HG02571 (cell line): Measurements from ENCODE around the gene ARID1B.
A peak's percentile ranks its signal among the peaks of the same experiment; 100 is the strongest.

Source experiments
- ATAC-seq: cut with Tn5 transposase; IDR thresholded peaks from one replicate; pipeline ENCODE4 v1.9.1; 2021; ENCODE audit warnings: mild to moderate bottlenecking, moderate library complexity; ENCODE audit not compliant: unreplicated experiment

The ARID1B gene

DNA sequence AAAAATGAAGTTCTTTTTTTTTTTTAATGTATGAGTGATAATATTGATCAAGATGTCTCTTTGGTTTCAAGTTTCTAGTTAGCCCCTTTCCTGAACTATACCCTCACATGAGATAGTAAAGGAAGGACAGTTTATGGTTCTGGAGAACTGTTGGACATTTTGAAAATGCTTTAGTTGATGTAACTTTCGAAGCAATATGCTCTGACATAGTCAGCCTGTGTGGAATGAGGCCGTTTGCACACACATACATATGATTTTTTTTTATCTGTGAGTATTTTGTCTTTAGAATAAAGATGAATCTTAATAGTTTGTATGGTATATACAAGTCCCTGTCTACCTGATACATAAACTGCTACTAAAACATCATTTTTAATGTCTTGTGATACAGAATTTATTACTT lies 177.0 kb downstream of the ARID1B start:
- ATAC-seq = no peak

DNA sequence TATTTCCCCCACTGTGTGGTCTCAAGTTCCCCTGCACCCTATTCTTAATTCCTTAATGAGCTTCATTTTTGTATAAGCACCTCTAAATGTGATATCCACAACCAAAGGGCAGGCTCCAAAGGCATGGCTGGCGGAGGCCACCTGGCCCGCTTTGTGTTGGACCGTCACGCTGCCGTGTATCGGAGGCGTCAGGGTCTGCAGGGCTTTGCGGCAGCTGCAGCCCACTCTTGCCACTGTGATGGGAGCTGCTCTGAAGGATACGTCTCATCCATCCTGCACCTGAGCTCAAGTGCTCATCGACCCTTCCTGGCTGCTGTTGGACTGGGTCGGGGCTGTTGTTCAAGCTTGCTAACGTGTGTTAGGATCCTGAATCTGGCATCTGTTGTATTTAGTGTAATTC lies 177.6 kb downstream of the ARID1B start:
- no peak for ATAC-seq

DNA sequence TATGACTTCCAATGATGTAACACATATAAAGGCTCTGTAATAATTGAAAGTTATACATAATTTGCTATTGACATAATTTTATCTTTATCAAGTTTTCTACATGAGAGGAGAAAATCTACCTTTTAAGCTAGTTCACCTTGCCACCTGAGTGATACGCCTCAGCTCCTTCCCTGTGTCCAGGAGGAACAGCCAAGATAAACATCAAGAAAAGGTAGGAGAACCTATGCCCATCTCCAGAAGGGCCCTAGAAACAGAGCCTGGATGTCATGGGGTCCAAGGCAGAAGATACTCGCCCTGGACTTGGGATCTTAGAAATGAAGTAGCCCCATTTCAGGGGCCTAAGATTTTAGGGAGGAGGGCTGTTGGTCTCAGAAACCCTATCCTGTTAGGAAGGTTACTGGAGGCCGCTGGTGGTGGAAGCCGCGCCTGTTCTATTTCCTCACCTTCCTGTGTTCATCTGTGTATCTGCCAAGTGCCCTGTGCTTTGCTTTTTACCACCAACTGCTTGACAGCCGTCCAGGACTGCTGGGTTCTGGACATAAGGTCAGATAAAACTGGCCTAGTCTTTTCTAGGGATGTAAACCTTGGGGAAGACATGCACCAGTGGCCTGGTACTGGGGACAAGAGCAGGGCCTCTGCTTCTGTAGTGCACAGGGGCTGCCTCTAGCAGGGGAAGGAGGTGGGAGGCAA lies 178.5 kb downstream of the ARID1B start:
- no peak for ATAC-seq

DNA sequence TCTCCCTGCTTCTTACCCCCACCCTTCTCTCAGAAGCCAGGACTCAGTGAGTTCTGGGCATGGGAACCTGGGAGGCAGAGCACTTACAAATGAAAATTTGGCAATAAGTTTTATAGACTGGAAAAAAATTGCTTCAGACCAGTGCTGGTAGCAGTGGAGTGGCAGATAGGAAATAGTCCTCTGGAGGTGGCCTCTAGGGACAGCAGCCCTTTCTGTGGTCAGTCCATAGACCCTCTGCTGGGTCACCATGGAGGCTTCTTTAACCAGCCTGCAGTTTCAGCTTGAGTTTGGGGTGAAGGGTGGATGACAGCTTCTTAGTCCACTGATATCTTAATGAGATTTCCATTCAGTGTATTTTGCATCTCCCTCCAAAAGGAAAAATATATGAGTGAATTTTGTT lies 179.1 kb downstream of the ARID1B start:
- no peak for ATAC-seq

DNA sequence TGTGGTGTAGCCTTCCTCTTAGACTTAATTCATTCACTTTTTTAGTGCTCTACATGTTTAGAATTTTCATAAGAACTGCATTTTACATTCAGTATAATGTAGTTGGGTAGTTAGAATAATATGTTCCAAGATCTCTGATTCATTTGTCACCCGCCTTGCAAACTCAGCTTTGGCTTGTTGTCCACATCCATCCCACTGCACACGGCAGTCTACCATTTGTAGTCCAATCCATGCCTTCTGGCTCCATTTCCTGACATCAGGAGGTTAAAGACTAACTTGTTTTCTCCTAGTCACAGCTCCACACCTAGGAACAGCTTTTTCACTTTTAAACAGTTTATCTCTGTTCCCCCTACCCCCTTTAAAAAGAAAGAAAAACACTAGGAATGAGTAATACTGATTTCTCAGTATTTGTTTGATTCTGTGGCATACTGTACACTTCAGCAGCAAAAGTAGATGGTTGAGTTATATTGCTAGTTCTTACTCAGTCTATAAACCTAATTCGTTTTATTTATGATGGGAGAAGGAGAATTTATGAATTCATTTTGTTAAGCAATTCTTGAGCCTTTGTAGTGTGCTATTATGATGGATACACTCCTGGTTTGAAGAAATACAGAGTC lies 180.9 kb downstream of the ARID1B start:
- ATAC-seq = peak; percentile 64

DNA sequence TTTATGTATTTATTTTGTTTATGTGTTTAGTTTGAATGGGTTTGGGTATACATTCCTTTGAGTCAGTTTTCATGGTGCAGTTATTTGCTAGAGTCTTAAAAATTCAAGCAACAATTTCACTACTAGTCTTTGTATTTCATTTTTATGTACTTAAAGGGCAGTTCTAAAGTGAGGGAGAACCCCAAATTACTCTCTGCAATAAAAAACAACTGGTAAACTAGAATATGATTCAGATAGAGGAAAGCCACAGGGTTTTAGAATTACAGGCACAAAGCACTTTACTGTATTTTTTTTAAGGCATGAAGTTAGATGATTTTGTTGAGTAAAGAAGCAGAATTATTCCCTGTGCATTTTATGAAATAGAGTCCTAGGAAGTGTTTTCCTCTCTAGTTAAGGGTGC lies 183.3 kb downstream of the ARID1B start:
- ATAC-seq = no peak

DNA sequence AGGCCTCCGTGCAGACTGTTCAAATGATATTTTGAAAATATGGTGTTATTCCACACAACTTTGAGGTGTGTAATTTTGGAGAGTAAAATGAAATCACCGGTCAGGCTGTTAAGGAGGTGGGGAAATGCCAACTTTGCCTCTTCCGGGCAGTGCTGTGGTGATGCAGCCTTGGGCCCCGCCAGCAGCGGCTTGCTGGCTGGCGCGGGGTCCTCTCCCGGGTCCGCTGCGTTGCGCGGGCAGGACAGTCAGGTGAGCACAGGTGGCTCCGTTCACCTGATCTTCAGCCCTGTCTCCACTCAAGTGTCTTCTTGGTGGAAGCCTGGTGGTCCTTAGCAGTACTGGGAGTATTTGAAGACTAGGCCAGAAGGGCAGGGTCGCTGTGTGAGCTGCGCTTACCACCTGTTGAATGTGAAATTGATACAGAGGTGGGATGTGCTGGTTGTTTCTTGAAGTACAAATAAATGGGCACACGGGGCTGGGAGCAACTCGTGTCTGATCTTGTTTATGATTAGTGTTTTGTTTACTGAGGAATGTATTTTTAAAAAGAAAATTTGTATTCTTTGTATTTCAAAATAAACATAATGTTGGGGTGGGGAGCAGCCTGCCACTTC lies 184.2 kb downstream of the ARID1B start:
- no peak for ATAC-seq

DNA sequence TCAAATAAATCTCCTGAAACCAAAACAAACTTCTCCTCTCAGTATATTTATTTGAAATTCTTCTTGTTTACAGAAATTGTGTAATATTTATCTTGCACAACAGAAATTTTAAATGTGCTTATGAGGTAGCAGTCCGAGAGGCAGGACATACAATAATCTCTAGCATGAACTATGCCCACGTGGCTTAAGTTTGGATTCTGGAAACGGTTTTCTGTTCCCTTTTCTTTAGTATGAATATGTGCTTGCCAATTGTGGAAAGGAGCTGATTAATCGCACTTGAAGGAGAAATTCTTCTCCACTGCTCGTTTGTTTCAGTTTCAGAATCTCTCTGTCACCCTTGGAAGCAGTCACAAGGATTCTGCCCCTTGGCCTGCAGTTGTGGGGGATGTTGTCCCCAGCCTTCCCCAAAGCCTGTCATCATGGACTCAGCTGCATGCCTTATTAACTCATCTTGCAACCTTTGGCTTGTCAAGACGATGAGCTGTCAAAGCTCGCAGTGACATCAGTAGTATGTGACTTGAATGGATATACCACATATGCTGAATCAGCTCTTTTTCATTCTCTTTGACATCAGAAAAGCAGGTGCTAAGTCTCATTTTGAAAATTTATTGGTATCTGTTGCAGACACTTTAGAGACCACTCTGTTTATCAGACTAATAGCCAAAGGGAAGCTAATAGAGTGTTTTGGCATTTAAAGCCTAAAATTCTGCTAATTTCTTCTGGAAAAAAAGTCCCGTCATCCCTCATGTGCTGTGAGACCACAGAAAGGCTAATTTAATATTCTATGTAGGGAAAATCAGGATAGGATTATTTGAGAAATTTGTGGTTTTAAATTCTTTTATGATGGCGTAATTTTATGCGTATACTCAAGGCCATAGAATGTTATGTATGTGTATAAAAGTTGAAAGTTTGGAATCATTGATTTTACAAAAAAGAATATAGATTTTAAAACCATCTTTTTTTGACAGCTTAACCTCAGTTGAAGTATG lies 186.8 kb downstream of the ARID1B start:
- no peak for ATAC-seq

DNA sequence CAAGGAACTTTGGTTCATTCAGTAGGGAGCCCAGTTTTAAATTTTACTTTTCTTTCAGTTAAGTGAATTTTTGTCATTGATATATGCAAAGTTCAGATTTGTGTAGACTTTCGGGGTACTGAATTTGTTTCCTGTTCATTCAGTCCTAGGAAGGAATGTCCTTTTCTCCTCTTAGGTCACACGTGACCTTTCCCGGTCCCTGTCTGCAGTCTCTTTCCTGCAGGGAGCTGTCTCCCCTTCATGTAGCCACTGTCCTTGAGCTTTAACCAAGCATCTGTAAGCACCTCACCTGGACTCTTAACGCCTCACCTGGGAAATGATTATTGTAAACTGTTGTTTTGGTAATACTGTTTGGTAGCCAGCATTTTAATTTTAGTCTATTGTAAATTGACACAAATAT lies 190.7 kb downstream of the ARID1B start:
- no peak for ATAC-seq

DNA sequence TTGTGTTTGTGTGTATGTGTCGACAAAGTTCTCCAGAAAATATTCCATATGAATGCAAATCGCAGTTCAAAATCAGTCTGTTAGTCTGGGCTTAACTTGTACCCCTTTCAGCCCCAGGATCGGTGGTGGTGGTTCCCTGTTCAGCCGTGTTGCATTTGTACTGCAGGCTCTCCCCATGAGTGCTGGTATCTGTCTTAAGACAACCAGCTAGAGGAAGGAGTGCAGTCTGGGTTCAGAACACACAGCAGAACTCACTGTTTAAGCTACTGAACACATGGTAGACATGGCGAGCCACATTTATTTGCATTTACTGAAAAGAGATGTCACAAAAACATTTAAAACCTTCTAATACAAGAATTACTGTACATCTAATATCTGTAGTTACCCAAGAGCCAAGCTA lies 192.1 kb downstream of the ARID1B start:
- no peak for ATAC-seq

DNA sequence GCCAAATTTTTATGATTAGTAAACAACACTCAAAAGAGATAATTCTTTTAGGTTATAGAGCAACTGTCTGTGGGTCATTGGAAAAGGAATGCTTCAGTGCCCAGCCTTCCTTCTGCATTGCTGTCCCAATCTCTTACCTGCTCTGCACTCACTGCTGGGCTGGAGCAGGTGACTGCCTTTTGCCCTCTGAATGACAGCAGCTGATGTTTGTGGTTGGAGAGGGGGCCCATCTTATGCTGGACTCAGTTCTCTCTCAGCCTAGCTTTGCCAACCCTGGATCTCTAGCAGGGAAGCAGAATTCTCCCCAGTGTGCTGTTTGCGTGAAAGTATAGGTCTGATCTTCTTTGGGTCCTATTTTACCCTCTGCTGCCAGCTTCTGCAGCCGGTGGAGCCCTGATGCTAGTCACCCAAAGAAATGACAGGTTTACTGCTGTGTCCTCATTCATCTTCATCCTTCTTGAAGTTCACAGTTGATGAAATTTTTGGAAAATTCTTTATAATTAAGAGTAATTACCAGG lies 193.5 kb downstream of the ARID1B start:
- ATAC-seq = no peak

DNA sequence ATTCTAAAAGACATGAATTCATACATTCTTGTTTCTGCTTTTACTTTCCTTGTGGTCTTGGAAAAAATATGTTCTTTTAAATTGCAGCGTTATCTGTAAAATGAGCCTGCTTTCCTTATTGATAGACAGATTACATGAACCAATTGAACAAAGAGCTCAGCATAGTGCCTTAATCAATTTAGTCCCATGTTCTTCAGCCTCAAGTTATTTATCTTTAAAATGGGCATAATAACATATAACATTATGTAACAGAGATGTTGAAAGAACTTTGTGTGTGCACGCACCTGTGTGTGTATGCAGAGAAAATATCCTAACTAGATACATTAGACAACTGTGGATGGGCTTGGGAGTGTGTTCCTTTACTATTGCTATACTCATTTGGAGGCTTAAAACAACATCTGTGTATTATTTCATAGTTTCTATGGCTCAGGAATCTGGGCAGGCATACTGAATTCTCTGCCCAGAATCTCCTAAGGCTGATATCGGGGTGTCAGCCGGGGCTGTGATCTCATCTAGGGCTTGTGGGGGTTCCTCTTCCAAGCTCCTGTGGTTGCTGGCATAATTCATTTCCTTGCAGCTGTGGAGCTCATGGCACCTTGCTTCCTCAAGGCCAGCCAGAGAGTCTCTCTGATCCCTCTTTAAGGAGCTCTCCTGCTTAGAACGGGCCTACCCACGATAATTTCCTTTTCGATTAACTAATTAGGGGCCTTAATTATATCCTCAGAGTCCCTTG lies 194.1 kb downstream of the ARID1B start:
- ATAC-seq = no peak

DNA sequence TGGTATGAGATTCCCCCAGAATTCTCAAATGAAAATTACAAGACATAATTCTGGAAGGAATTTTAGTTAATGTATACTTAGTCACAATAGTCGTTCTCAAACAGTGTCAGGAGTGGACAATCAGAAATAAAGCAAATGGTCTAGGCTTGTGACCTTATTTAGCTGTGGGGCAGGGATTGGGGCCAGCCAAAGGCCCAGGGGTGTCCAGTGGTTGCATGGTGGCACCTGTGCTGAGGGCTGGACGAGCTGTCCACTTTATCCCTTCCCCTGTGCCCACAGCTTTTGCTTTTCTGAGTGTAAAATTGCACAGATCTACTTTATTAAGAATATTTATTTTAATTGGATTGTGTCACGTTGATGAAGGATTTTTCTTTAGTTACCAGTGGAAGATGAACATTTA lies 195.0 kb downstream of the ARID1B start:
- no peak for ATAC-seq

DNA sequence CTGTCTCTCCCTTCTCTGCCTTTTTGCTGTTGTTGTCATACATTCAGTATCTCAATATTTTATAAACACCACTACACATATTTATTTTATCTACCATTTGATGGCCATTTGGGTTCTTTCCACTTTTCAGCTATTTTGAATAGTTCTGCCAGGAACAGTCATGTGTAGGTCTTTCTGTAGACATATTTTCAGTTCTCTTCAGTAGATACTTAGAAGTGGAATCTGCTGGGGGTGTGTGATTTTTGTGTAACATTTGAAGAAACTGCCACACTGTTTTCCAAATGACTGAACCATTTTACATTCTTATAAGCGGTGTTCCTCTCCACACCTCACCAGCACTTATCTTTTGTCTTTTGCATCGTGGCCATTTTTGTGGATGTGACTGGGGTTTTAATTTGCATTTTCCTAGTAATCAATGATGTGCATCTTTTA lies 197.7 kb downstream of the ARID1B start:
- ATAC-seq = no peak

DNA sequence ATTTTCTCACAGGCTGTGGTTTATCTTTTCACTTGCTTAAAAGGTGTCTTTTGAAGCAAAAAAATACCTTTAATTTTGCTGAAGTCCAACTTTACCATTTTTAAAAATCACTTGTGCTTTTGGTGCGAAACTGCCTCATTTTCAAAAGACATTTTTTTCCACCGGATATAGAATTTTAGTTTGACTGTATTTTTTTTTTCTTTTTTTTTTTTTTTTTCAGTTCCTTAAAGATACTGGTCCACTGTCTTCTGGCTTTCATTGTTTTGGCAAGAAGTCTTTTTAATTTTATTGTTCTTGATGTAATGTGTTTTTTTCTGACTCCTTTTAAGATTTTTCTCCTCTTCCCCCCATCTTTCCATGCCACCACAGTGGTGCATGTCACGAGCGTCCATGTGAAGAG lies 198.2 kb downstream of the ARID1B start:
- ATAC-seq = no peak

DNA sequence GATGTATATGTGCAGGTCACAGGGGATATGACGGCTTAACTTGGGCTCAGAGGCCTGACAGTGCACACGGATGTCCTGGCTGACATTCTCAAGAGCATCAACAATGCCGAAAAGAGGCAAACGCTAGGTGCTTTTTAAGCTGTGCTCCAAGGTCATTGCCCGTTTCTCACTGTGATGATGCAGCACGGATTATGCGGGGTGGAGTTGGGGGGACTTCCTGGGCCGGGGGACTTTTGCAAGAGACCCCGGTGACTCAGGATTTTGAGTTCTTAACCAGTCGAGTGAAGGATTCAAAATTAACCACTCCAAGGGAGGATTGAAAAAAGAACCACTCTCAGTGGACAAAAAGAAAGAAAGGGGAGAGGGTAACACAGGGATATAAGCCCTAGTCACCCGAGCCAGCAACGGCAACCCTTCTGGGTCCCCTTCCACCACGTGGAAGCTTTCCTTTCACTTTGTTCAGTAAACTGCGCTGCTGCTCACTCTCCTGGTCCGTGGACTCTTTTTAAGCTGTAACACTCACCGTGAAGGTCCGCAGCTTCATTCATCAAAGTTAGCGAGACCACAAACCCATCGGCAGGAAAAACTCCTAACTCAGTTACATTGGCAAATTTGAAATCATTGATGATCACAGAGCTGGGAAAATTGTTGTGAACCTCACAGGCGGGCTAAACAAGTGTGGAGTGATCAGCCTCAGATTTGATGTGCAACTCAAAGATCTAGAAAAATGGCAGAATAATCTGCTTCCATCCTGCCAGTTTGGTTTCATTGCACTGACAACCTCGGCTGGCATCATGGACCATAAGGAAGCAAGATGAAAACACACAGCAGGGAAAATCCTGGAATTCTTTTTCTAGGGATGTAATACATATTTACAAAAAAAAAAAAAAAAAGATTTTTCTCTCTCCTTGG lies 199.3 kb downstream of the ARID1B start:
- no peak for ATAC-seq

DNA sequence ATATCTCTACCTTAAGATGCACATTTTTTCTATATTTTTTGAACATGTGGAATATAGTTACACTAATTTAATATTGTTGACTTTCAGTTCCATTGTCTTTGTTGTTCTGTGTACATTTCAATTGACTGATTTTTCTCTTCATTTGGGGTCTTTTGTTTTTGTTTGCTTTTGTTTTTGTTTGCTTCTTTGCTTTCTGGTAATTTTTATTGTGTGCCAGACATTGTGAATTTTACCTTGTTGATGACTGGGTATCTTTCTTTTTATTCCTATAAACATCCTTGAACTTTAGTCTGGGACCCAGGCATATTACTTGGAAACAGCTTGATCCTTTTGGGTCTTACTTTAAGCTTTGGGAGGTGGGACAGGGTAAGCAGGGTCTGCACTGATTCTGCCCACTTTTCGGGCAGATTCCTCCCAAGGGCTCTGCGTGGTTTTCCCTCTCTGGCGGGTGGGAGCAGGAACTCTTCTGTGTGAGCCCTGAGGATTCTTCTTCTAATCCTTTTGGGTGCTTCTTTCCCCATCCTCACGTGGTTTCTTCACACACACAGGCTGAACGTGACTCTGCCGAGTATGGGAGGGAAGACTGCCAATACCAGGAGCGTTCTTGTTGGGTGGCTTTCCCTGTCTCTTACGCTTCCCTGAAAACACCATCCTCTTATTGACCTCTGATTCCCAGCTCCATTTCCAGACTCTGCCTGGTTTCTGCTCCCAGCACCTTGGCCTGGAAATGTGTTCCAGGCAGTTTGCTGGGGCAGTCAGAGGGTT lies 200.5 kb downstream of the ARID1B start:
- ATAC-seq = no peak

DNA sequence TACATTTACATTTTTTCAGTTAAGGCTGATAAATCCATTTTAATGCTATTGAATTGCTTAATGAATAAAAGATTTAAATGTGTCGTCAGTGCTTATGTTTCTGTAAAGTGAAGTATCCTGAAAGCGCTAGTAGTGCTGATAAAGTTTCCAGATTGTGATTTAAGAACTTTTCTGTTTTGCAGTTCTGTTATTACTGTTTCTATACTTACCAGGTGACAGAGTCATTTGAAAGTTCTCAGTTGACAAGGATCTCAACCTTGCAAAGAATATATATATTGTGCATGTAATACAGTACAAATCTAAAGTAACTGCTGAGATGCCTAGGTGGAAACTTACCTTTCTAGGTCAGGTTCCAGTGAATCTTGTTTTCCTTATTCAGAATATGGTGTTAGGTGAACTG lies 201.8 kb downstream of the ARID1B start:
- peak; percentile 56 for ATAC-seq

DNA sequence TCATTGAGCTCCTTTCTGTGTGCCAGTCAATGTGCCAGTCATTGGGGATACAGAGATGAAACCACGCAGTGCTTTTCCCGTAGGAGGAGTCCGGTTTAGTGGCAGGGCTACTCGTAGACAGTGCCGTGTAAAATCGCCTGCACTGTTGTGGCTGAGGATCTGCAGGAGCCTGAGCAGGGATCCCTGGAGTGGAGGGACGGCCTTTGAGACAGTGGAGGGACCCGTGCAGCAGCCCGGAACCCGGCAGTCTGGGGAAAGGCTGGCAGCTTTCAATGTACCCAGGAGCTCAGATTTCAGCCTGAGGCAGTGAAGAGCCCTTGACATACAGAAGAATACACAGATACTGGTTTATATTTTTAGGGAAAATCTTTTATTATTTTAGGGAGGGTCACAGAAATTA lies 203.3 kb downstream of the ARID1B start:
- no peak for ATAC-seq
